ENCODE measurements around the gene TNS3.

Gene TNS3

GRCh38 chr7:47624689-47625088 lies 42.8 kb upstream of the TNS3 start:
- no peaks in the 10 kb centered on the region for H4K20me1 ChIP-seq (ENCODE audit: insufficient read depth)
- H3K79me2 ChIP-seq (ENCODE audit: insufficient read depth, low read depth), result no peaks in the 10 kb centered on the region
- no peaks in the 10 kb centered on the region for H3K36me3 ChIP-seq (ENCODE audit: insufficient read depth)
- H3K4me1 ChIP-seq (ENCODE audit: low read depth, poor library complexity, severe bottlenecking), result no peaks in the 10 kb centered on the region
- H2AFZ ChIP-seq (ENCODE audit: low read depth), result no peak overlapping the region
- H3K27me3 ChIP-seq (ENCODE audit: insufficient read depth, low read depth), result no peaks in the 10 kb centered on the region
- H3K27ac ChIP-seq, result no peak overlapping the region
- no peak for TF ChIP-seq CTCF (conservative IDR thresholded peaks at IDR 0.05; ENCODE audit: low read depth, low read length)
- no peak overlapping the region for H3K9ac ChIP-seq
- no peak overlapping the region for H3K4me3 ChIP-seq (IDR thresholded peaks at IDR 0.05; ENCODE audit: insufficient read depth, low read depth, low read length)
- no peak overlapping the region for H3K4me2 ChIP-seq

GRCh38 chr7:47622946-47623640 lies 41.2 kb upstream of the TNS3 start:
- Histone ChIP-seq H4K20me1 (ENCODE audit: insufficient read depth) (no peaks in the 10 kb centered on the region), H2AFZ (ENCODE audit: low read depth) (no peak overlapping the region), H3K9ac (no peak overlapping the region), H3K79me2 (ENCODE audit: insufficient read depth, low read depth) (no peaks in the 10 kb centered on the region), H3K4me3 (IDR thresholded peaks at IDR 0.05; ENCODE audit: insufficient read depth, low read depth, low read length) (no peak overlapping the region), H3K4me1 (ENCODE audit: low read depth, poor library complexity, severe bottlenecking) (no peaks in the 10 kb centered on the region), H3K27ac (no peak overlapping the region), H3K36me3 (ENCODE audit: insufficient read depth) (no peaks in the 10 kb centered on the region), H3K27me3 (ENCODE audit: insufficient read depth, low read depth) (no peaks in the 10 kb centered on the region), H3K4me2 (no peak overlapping the region)
- TF ChIP-seq CTCF (conservative IDR thresholded peaks at IDR 0.05; ENCODE audit: low read depth, low read length), result no peak

GRCh38 chr7:47622586-47622945 lies 40.7 kb upstream of the TNS3 start:
- Histone ChIP-seq H2AFZ (ENCODE audit: low read depth) (no peak overlapping the region), H3K4me1 (ENCODE audit: low read depth, poor library complexity, severe bottlenecking) (no peaks in the 10 kb centered on the region)

GRCh38 chr7:47621979-47622561 lies 40.2 kb upstream of the TNS3 start:
- H3K4me3 ChIP-seq (IDR thresholded peaks at IDR 0.05; ENCODE audit: insufficient read depth, low read depth, low read length), result no peak overlapping the region
- no peak overlapping the region for H3K9ac ChIP-seq
- no peaks in the 10 kb centered on the region for H3K27me3 ChIP-seq (ENCODE audit: insufficient read depth, low read depth)
- H2AFZ ChIP-seq (ENCODE audit: low read depth), result no peak overlapping the region
- H4K20me1 ChIP-seq (ENCODE audit: insufficient read depth), result no peaks in the 10 kb centered on the region
- no peak overlapping the region for H3K4me2 ChIP-seq
- H3K36me3 ChIP-seq (ENCODE audit: insufficient read depth), result no peaks in the 10 kb centered on the region
- H3K4me1 ChIP-seq (ENCODE audit: low read depth, poor library complexity, severe bottlenecking), result no peaks in the 10 kb centered on the region
- H3K27ac ChIP-seq, result no peak overlapping the region
- no peak for TF ChIP-seq CTCF (conservative IDR thresholded peaks at IDR 0.05; ENCODE audit: low read depth, low read length)
- no peaks in the 10 kb centered on the region for H3K79me2 ChIP-seq (ENCODE audit: insufficient read depth, low read depth)

More at GRCh38 chr7:47622586-47622945, 40.7 kb upstream of the TNS3 start:
- no peak overlapping the region for H3K4me2 ChIP-seq
- H3K36me3 ChIP-seq (ENCODE audit: insufficient read depth), result no peaks in the 10 kb centered on the region
- TF ChIP-seq CTCF (conservative IDR thresholded peaks at IDR 0.05; ENCODE audit: low read depth, low read length), result no peak
- no peak overlapping the region for H3K4me3 ChIP-seq (IDR thresholded peaks at IDR 0.05; ENCODE audit: insufficient read depth, low read depth, low read length)
- no peaks in the 10 kb centered on the region for H4K20me1 ChIP-seq (ENCODE audit: insufficient read depth)
- no peaks in the 10 kb centered on the region for H3K79me2 ChIP-seq (ENCODE audit: insufficient read depth, low read depth)
- no peak overlapping the region for H3K27ac ChIP-seq
- H3K9ac ChIP-seq, result no peak overlapping the region
- no peaks in the 10 kb centered on the region for H3K27me3 ChIP-seq (ENCODE audit: insufficient read depth, low read depth)

Measured in KMS-11 (cell line).